Ovary (tissue), 9 donors: Measurements from ENCODE around the gene BDNF. TPM values are rescaled to one million over a fixed set of nuclear protein-coding genes. Genes with fewer than 3 reads are reported as not detected.
"Not testable (repeated sequence)": the region's sequence is repeated elsewhere in the genome, so short reads cannot be mapped to it uniquely, and the experiment has no call there.

ENCODE experiments used
- DNase-seq, 5 donors: peaks; one replicate each; pipeline ENCODE4 v3.0.0-alpha.2; 2019 to 2020
- H3K27ac ChIP-seq, 2 donors: fragments of 200-600 bp; one replicate each; pipeline versions ENCODE4 v1.5.1 to v1.8.0; 2019 to 2022
- H3K27me3 ChIP-seq: fragments of 200-600 bp; one replicate; pipeline ENCODE4 v1.8.0; 2022
- H3K36me3 ChIP-seq: fragments of 200-600 bp; sonication (generic); one replicate; pipeline ENCODE4 v1.5.1; 2019
- H3K4me1 ChIP-seq: one replicate; pipeline ENCODE4 v1.8.1; 2013; ENCODE audit warnings: mild to moderate bottlenecking, moderate library complexity; ENCODE audit not compliant: insufficient read depth
- H3K4me3 ChIP-seq: fragments of 200-600 bp; sonication (generic); one replicate; pipeline ENCODE4 v1.5.1; 2017
- H3K9me3 ChIP-seq, 2 donors: fragments of 200-600 bp in 1 of 2; sonication (generic) in 1 of 2; one replicate each; pipeline versions ENCODE4 v1.5.1 to v1.8.1; 2013 to 2019; ENCODE audit warnings: mild to moderate bottlenecking in 1 of 2, moderate library complexity in 1 of 2
- CTCF ChIP-seq, 3 donors: fragments of 450-650 bp in 2 of 3; fragments of 200-600 bp in 1 of 3; IDR thresholded peaks; one replicate each; pipeline versions ENCODE4 v1.5.1 to v1.8.0; 2016 to 2022; ENCODE audit warnings: antibody characterized with exemption in 3 of 3, mild to moderate bottlenecking in 1 of 3
- EP300 ChIP-seq: sonication (generic); formaldehyde crosslinking; IDR thresholded peaks from one replicate; pipeline ENCODE4 v1.6.1; 2017; ENCODE audit warnings: antibody characterized with exemption
- POLR2A ChIP-seq: fragments of 450-650 bp; IDR thresholded peaks from one replicate; pipeline ENCODE4 v1.6.1; 2017; ENCODE audit warnings: antibody characterized with exemption, mild to moderate bottlenecking, moderate library complexity
- WGBS, 3 donors: extraction: QIAGEN DNeasy Blood & Tissue Kit in 1 of 3; methylation state at CpG; one replicate each; pipeline versions ENCODE4 v1.1.5 to v1.1.7; 2013 to 2017; 5-methylcytosine and 5-hydroxymethylcytosine counted together
- intact Hi-C, 4 donors: fragments of 100-400 bp; cut with DNase I; formaldehyde crosslinking; loops; one replicate each; pipeline versions ENCODE4 v1.11.0 to v1.15.1; 2022 to 2023
- polyA plus RNA-seq, 2 donors: library from polyadenylated mRNA; stranded (reverse); fragments of 200-250 nt in 1 of 2; fragments of 350-450 nt in 1 of 2; fragmentation: Illumina TruSeq in 1 of 2; extraction: RNeasy Lipid Tissue Mini Kit (QIAGEN cat#74804) in 1 of 2; gene quantifications; one replicate each; pipeline ENCODE4 v1.2.3, GENCODE V29; 2013 to 2014
- total RNA-seq, 7 donors: library from RNA; depleted of rRNA in 2 of 7; stranded (reverse); fragments of >200 nt in 2 of 7; fragmentation: NEBNext Ultra II Directional in 3 of 7; extraction: Animal tissue kit (Norgen Biotek cat#: 25700) in 3 of 7; gene quantifications; one replicate each; pipeline versions ENCODE4 v1.1.0 to v1.2.4, GENCODE V29; 2016 to 2023
- donor health status: DM: no; HTN: no; CAD: no; lungs with moderate emphysema.
- donor health status: DM: no; HTN: no; CAD: no.
- donor health status: Bipolar disorder and iron deficiency.
- donor health status: DM: yes; HTN: yes; CAD: no.
- donor health status: DM: no; HTN: no; CAD: no.
- donor health status: DM: yes; HTN: yes; CAD: no.

Gene BDNF
- total and polyA plus RNA-seq, 9 donors = 0.10 to 2.6 (median 0.65) TPM; not detected in 1

GRCh38 chr11:27646051-27646818 lies 54.0 kb downstream of the BDNF start:
- Histone ChIP-seq H3K9me3 (no peaks in the 10 kb centered on the region), H3K4me3 (no peak overlapping the region), H3K36me3 (no peaks in the 10 kb centered on the region), H3K27ac (no peak overlapping the region), H3K4me1 (no peaks in the 10 kb centered on the region), H3K27me3 (no peaks in the 10 kb centered on the region)
- no peak for TF ChIP-seq EP300
- TF ChIP-seq CTCF (IDR thresholded peaks at IDR 0.05) = no peak
- TF ChIP-seq POLR2A = no peak
- DNase-seq = no peak
- intact Hi-C loops = no loop called here
- 84 to 89% (median 87%) methylated on average over 9 of the region's 9 CpGs for WGBS, 3 donors

GRCh38 chr11:27642954-27643353 lies 57.3 kb downstream of the BDNF start:
- H3K27ac ChIP-seq = no peak overlapping the region
- no peaks in the 10 kb centered on the region for H3K36me3 ChIP-seq
- DNase-seq = no peak
- no peak overlapping the region for H3K4me3 ChIP-seq
- no peak for TF ChIP-seq EP300
- TF ChIP-seq CTCF (IDR thresholded peaks at IDR 0.05) = no peak
- no peak for TF ChIP-seq POLR2A
- intact Hi-C loops = no loop called here
- WGBS, 3 donors = 79 to 83% (median 80%) methylated on average over 2 of the region's 2 CpGs
- no peaks in the 10 kb centered on the region for H3K27me3 ChIP-seq
- no peaks in the 10 kb centered on the region for H3K4me1 ChIP-seq
- H3K9me3 ChIP-seq = no peaks in the 10 kb centered on the region

GRCh38 chr11:27640954-27641353 lies 59.3 kb downstream of the BDNF start:
- Histone ChIP-seq H3K4me1 (no peaks in the 10 kb centered on the region), H3K27me3 (no peaks in the 10 kb centered on the region)
- intact Hi-C loops = no loop called here

DNA sequence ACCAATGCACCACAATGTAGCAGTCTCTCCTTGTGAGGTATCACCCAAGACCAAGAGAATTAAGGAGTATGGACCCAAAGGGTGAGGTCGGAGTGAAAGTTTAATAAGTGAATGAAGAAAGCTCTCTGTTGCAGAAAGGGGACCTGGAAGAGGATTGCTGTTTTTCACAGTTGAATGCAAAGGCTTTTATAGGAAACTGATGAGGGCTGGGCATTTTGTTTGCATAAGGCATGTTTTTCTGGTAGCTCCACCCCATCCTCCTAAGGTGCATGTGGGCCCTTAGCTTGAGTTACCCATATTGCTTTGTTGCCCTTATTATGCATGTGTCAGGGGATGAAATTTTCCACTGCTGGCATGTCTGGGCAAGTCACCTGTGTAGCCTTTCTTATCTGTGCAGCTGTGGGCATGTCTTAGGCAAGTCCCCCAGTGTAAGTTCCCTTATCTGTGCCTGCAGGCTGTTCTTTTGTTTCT lies 64.7 kb downstream of the BDNF start:
- no peaks in the 10 kb centered on the region for H3K36me3 ChIP-seq
- H3K4me1 ChIP-seq = no peaks in the 10 kb centered on the region
- TF ChIP-seq EP300 = no peak
- TF ChIP-seq CTCF (IDR thresholded peaks at IDR 0.05) = no peak
- no peak for TF ChIP-seq POLR2A
- H3K27ac ChIP-seq = no peak overlapping the region
- WGBS, 3 donors = 92 to 98% (median 96%) methylated on average over 1 of the region's 1 CpG
- DNase-seq = no peak
- H3K4me3 ChIP-seq = no peak overlapping the region
- intact Hi-C loops = no loop called here
- H3K9me3 ChIP-seq = no peaks in the 10 kb centered on the region
- no peaks in the 10 kb centered on the region for H3K27me3 ChIP-seq

More at GRCh38 chr11:27640954-27641353, 59.3 kb downstream of the BDNF start:
- Histone ChIP-seq H3K27ac (no peak overlapping the region), H3K4me3 (no peak overlapping the region), H3K36me3 (no peaks in the 10 kb centered on the region), H3K9me3 (no peaks in the 10 kb centered on the region)
- no peak for DNase-seq
- no peak for TF ChIP-seq POLR2A
- no peak for TF ChIP-seq CTCF (IDR thresholded peaks at IDR 0.05)
- TF ChIP-seq EP300 = no peak

DNA sequence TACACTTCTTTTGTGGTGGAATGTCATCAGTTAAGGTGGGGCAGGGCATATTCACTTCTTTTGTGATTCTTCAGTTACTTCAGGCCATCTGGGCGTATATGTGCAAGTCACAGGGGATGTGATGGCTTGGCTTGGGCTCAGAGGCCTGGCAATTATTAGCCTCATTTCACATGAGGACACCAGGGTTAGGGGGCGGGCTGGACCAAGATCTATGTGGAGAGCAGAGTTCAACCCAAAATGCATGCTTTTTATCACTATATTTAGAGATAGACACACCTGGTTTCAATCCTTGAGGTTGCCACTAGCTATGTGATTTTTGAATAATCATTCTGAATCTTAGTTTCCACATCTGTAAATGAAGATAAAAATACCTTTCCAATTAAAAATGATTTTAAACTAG lies 65.5 kb downstream of the BDNF start:
- 93 to 100% (median 97%) methylated on average over 2 of the region's 2 CpGs for WGBS, 3 donors
- DNase-seq, intact Hi-C loops, H3K4me3 ChIP-seq, H3K36me3 ChIP-seq, H3K27ac ChIP-seq, H3K27me3 ChIP-seq, H3K9me3 ChIP-seq, H3K4me1 ChIP-seq: not testable (repeated sequence)

DNA sequence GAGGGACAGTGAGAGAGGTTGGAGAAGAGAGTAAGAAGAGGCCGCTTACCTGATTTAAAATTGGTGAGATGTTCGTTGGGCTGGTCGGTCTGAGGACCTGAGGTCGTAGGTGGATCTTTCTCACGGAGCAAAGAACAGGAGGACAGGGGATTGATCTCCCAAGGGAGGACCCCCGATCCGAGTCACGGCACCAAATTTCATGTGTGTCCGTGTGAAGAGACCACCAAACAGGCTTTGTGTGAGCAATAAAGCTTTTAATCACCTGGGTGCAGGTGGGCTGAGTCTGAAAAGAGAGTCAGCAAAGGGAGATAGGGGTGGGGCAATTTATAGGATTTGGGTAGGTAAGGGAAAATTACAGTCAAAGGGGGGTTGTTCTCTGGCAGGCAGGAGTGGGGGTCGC lies 66.0 kb downstream of the BDNF start:
- H3K36me3 ChIP-seq, DNase-seq, H3K27ac ChIP-seq, H3K4me3 ChIP-seq, intact Hi-C loops, H3K4me1 ChIP-seq, H3K27me3 ChIP-seq, H3K9me3 ChIP-seq: not testable (repeated sequence)
- WGBS, 3 donors = 89 to 94% (median 94%) methylated on average over 10 of the region's 10 CpGs

DNA sequence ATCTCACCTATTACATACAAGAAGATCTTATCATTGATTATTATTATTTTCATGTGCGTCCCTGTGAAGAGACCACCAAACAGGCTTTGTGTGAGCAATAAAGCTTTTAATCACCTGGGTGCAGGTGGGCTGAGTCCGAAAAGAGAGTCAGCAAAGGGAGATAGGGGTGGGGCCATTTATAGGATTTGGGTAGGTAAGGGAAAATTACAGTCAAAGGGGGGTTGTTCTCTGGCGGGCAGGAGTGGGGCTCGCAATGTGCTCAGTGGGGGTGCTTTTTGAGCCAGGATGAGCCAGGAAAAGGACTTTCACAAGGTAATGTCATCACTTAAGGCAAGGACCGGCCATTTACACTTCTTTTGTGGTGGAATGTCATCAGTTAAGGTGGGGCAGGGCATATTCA lies 71.2 kb downstream of the BDNF start:
- H3K27me3 ChIP-seq, intact Hi-C loops, H3K4me1 ChIP-seq, DNase-seq, H3K9me3 ChIP-seq, H3K4me3 ChIP-seq, H3K27ac ChIP-seq, H3K36me3 ChIP-seq: not testable (repeated sequence)
- 88 to 98% (median 96%) methylated on average over 5 of the region's 5 CpGs for WGBS, 3 donors
